ENCODE results near the gene DNAH2.

Gene DNAH2

GRCh38 chr17:7716901-7717755 lies at the start of gene DNAH2:
TSS of gene DNAH2 (plus strand) at chr17:7717744. CDS start at chr17:7719735, 1,991 bp downstream.
- DNase-seq: peak; percentile 63

- DNase-seq: no peak
Observed at GRCh38 chr17:7668482-7668881, 49.1 kb upstream of the DNAH2 start.

- DNase-seq: no peak
Observed at GRCh38 chr17:7673239-7673638, 44.3 kb upstream of the DNAH2 start.

- DNase-seq: no peak
Observed at GRCh38 chr17:7674934-7675333, 42.6 kb upstream of the DNAH2 start.

GRCh38 chr17:7676533-7676932 lies 41.0 kb upstream of the DNAH2 start:
- no peak for DNase-seq

GRCh38 chr17:7677388-7678067 lies 40.0 kb upstream of the DNAH2 start:
- no peak for DNase-seq

GRCh38 chr17:7684851-7685532 lies 32.6 kb upstream of the DNAH2 start:
- no peak for DNase-seq

- peak; percentile 77 for DNase-seq
Observed at GRCh38 chr17:7685533-7686221, 31.9 kb upstream of the DNAH2 start.

GRCh38 chr17:7686222-7687071 lies 31.1 kb upstream of the DNAH2 start:
- DNase-seq: peak; percentile 63

- DNase-seq: peak; percentile 60
Observed at GRCh38 chr17:7687072-7687907, 30.3 kb upstream of the DNAH2 start, which contains the start of gene TP53. TSS of gene TP53 (minus strand) at chr17:7687490. CDS start at chr17:7676594, 10,896 bp downstream.

GRCh38 chr17:7687908-7688807 lies 29.4 kb upstream of the DNAH2 start, which contains the start of gene WRAP53:
TSS of gene WRAP53 (plus strand) at chr17:7688477. CDS start at chr17:7688649, 172 bp downstream.
- DNase-seq: peak; percentile 82

- no peak for DNase-seq
Observed at GRCh38 chr17:7688808-7689316, 28.7 kb upstream of the DNAH2 start.

- no peak for DNase-seq
Observed at GRCh38 chr17:7695586-7695985, 22.0 kb upstream of the DNAH2 start.

- DNase-seq: no peak
Observed at GRCh38 chr17:7697828-7698588, 19.5 kb upstream of the DNAH2 start.

GRCh38 chr17:7700510-7700909 lies 17.0 kb upstream of the DNAH2 start:
- DNase-seq: no peak

- DNase-seq: no peak
Observed at GRCh38 chr17:7701681-7702080, 15.9 kb upstream of the DNAH2 start.

GRCh38 chr17:7702776-7703175 lies 14.8 kb upstream of the DNAH2 start:
- DNase-seq: no peak

- DNase-seq: no peak
Observed at GRCh38 chr17:7703584-7704479, 13.7 kb upstream of the DNAH2 start.
